Tibial nerve (tissue), 4 donors: ENCODE results near the gene TBC1D23. TPM values are rescaled to one million over a fixed set of nuclear protein-coding genes. Genes with fewer than 3 reads are reported as not detected.

Experiments used
- DNase-seq, 2 donors: peaks; one replicate each; pipeline ENCODE4 v3.0.0-alpha.2; 2019; ENCODE audit warnings: low spot score in 2 of 2
- H3K27ac ChIP-seq, 4 donors: fragments of 200-600 bp; sonication (generic) in 3 of 4; one replicate each; pipeline ENCODE4 v1.5.1; 2017 to 2019; ENCODE audit warnings: mild to moderate bottlenecking in 1 of 4
- H3K27me3 ChIP-seq, 2 donors: fragments of 200-600 bp; sonication (generic) in 1 of 2; one replicate each; pipeline versions ENCODE4 v1.5.1 to v1.6.0; 2017 to 2019
- H3K36me3 ChIP-seq, 3 donors: fragments of 200-600 bp; sonication (generic); one replicate each; pipeline ENCODE4 v1.5.1; 2018 to 2019
- H3K4me1 ChIP-seq, 4 donors: fragments of 200-600 bp; sonication (generic) in 3 of 4; one replicate each; pipeline ENCODE4 v1.5.1; 2017 to 2019
- H3K4me3 ChIP-seq, 4 donors: fragments of 200-600 bp; sonication (generic) in 3 of 4; one replicate each; pipeline ENCODE4 v1.5.1; 2017 to 2019; ENCODE audit warnings: mild to moderate bottlenecking in 1 of 4, moderate library complexity in 1 of 4
- H3K9me3 ChIP-seq, 4 donors: fragments of 200-600 bp; sonication (generic) in 3 of 4; one replicate each; pipeline ENCODE4 v1.5.1; 2017 to 2019
- EP300 ChIP-seq, 2 donors: sonication (generic); formaldehyde crosslinking; IDR thresholded peaks; one replicate each; pipeline ENCODE4 v1.6.1; 2017; ENCODE audit warnings: antibody characterized with exemption in 2 of 2, mild to moderate bottlenecking in 1 of 2
- POLR2A ChIP-seq, 2 donors: fragments of 450-650 bp; IDR thresholded peaks; one replicate each; pipeline ENCODE4 v1.6.1; 2017; ENCODE audit warnings: antibody characterized with exemption in 2 of 2, mild to moderate bottlenecking in 2 of 2, moderate library complexity in 2 of 2
- WGBS, 2 donors: methylation state at CpG; one replicate each; pipeline ENCODE4 v1.1.5; 2018; 5-methylcytosine and 5-hydroxymethylcytosine counted together
- total RNA-seq, 4 donors: library from RNA; depleted of rRNA; stranded (reverse); fragments of >200 nt; gene quantifications; one replicate each; pipeline ENCODE4 v1.1.0, GENCODE V29; 2016
- TF ChIP-seq, protein P1 (sequence below), 5 experiments: fragments of 200-600 bp in 3 of 5; fragments of 450-650 bp in 2 of 5; sonication (generic) in 3 of 5; IDR thresholded peaks; one replicate each; pipeline ENCODE4 v1.5.1; 2016 to 2019; ENCODE audit warnings: antibody characterized with exemption in 5 of 5, mild to moderate bottlenecking in 3 of 5, moderate library complexity in 2 of 5

Gene TBC1D23
- total RNA-seq, 4 donors from 2014 or later, result 21.6 to 32.2 (median 28.2) TPM

DNA sequence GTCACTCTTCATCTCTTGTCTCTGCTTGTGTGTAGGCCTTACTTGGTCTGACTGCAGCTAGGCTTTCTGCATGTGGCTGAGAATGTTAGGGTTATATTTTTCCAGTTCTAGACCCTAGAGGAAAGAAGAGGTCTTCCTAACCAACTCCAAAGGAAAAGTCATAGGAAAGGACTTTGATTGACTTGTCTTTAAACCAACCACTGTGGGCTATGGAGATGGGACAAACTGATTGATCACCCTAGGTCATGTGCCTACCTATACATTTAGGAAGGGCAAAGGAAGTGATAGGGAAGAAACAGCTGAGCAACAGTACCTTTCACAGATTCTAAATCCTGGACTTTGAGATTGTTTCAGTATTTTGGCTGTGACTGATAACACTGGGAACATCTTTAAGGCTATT is 16.5 kb upstream of the TBC1D23 start:
- Histone ChIP-seq H3K4me3 (no peak overlapping the region), H3K4me1 (no peaks in the 10 kb centered on the region), H3K36me3 (no peaks in the 10 kb centered on the region), H3K9me3 (peaks cover 0 to 3% (median 0%) of the 10 kb centered on the region in 4 donors), H3K27me3 (no peaks in the 10 kb centered on the region), H3K27ac (no peak overlapping the region)
- TF ChIP-seq, protein P1, sequence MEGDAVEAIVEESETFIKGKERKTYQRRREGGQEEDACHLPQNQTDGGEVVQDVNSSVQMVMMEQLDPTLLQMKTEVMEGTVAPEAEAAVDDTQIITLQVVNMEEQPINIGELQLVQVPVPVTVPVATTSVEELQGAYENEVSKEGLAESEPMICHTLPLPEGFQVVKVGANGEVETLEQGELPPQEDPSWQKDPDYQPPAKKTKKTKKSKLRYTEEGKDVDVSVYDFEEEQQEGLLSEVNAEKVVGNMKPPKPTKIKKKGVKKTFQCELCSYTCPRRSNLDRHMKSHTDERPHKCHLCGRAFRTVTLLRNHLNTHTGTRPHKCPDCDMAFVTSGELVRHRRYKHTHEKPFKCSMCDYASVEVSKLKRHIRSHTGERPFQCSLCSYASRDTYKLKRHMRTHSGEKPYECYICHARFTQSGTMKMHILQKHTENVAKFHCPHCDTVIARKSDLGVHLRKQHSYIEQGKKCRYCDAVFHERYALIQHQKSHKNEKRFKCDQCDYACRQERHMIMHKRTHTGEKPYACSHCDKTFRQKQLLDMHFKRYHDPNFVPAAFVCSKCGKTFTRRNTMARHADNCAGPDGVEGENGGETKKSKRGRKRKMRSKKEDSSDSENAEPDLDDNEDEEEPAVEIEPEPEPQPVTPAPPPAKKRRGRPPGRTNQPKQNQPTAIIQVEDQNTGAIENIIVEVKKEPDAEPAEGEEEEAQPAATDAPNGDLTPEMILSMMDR (IDR thresholded peaks at IDR 0.05), result no peak
- TF ChIP-seq POLR2A (IDR thresholded peaks at IDR 0.05) (no peak), EP300 (IDR thresholded peaks at IDR 0.05) (no peak)
- no peak for DNase-seq

DNA sequence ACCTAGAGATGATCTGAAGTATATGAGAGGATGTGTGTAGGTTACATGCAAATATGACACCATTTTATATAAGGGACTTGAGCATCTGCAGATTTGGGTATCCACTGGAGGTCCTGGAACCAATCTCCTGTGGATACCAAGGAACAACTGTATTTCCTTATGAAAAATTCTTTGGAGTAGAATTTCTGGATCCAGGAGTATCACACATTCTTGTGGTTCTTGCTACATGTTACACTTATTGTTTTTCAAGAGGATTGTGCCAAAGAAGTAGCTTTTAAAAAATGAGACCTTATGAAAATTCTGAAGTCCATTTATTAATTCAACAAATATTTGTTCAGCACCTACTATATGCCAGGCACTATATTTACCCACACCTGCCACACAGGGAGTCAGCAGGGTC is 15.7 kb upstream of the TBC1D23 start:
- Histone ChIP-seq H3K4me3 (no peak overlapping the region), H3K36me3 (no peaks in the 10 kb centered on the region), H3K27me3 (no peaks in the 10 kb centered on the region), H3K9me3 (no peaks in the 10 kb centered on the region), H3K27ac (no peak overlapping the region), H3K4me1 (no peaks in the 10 kb centered on the region)
- TF ChIP-seq POLR2A (IDR thresholded peaks at IDR 0.05) (no peak), EP300 (IDR thresholded peaks at IDR 0.05) (no peak)
- TF ChIP-seq, protein P1 (IDR thresholded peaks at IDR 0.05), result no peak
- no peak for DNase-seq

DNA sequence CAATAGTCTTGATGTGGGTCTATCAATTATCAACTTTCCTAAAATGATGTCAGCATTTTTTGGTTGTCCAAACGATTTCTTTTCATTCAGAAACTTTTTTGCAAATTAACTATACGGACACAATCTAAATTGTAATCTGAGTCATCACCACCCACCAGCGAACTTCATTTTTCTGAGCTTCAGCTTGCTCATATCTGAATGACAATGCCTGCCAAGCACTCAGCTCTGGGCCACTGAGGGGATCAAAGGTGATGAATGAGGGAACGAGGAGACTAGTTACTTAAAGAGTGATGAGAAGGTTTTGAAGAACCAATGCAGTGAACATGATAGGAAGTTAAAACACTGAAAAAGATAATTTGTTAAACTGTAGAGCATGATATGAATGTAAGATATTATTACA is 14.9 kb upstream of the TBC1D23 start:
- Histone ChIP-seq H3K4me1 (no peaks in the 10 kb centered on the region), H3K9me3 (no peaks in the 10 kb centered on the region), H3K27me3 (no peaks in the 10 kb centered on the region), H3K27ac (no peak overlapping the region), H3K36me3 (no peaks in the 10 kb centered on the region), H3K4me3 (no peak overlapping the region)
- TF ChIP-seq POLR2A (IDR thresholded peaks at IDR 0.05) (no peak), EP300 (IDR thresholded peaks at IDR 0.05) (no peak)
- TF ChIP-seq, protein P1 (IDR thresholded peaks at IDR 0.05), result no peak
- DNase-seq, result no peak
- WGBS, 2 donors, result 27% methylated on average over 4 of the region's 4 CpGs

DNA sequence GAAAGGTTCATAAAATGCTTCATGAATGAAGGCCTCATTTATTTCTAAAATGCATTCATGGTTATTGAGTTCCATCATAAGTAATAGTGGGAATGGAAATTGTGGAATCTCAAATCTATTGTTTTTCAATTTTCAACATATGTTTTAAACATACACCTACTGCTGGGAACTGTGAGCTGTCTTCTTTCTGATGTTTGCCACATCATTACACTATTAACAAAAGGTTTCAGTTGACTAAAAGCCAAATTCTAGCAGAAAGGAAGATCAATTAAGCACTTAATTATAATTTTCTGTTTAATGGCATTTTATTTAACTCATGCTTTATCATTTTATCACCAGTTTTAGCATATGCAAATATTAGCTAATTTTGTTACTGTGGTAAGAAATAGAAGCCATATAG is 13.8 kb upstream of the TBC1D23 start:
- no peak for DNase-seq
- Histone ChIP-seq H3K9me3 (no peaks in the 10 kb centered on the region), H3K27me3 (no peaks in the 10 kb centered on the region), H3K4me3 (no peak overlapping the region), H3K27ac (no peak overlapping the region), H3K4me1 (no peaks in the 10 kb centered on the region), H3K36me3 (no peaks in the 10 kb centered on the region)
- TF ChIP-seq EP300 (IDR thresholded peaks at IDR 0.05) (no peak), POLR2A (IDR thresholded peaks at IDR 0.05) (no peak)
- TF ChIP-seq, protein P1 (IDR thresholded peaks at IDR 0.05), result no peak

DNA sequence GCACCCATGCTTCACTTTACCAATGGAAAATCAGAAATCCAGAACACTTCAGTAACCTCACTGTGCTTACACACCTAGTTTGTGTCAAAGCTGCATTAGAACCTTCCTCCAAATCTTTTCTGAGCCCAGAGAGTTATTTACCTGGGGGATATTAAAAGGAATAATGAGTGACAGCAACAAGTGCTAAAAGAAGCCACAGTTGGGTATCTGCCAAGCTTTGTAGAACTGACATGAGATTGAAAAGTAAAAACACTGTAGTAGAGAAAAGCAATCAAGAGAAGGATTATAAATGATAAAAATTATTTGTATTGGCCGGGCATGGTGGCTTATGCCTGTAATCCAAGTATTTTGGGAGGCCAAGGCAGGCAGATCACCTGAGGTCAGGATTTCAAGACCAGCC is 8.8 kb upstream of the TBC1D23 start:
- DNase-seq, result no peak

More for the DNA sequence above, 8.8 kb upstream of the TBC1D23 start:
- H3K4me3 ChIP-seq, result no peak overlapping the region
- H3K27me3 ChIP-seq, result no peaks in the 10 kb centered on the region
- WGBS, 2 donors, result 92 to 95% methylated on average over 1 of the region's 1 CpG
- no peak overlapping the region for H3K27ac ChIP-seq
- H3K4me1 ChIP-seq, result peaks cover 0 to 8% (median 1%) of the 10 kb centered on the region in 4 donors
- TF ChIP-seq POLR2A (IDR thresholded peaks at IDR 0.05) (no peak), EP300 (IDR thresholded peaks at IDR 0.05) (no peak)
- TF ChIP-seq, protein P1 (IDR thresholded peaks at IDR 0.05), result no peak
- no peaks in the 10 kb centered on the region for H3K36me3 ChIP-seq
- H3K9me3 ChIP-seq, result no peaks in the 10 kb centered on the region
